Activated T-cell treated with anti-CD3 and anti-CD28 coated beads for 48 hours (primary cell): ENCODE data around the gene HOXD12.

Experiments used
- DNase-seq: peaks from one replicate; pipeline ENCODE4 v3.0.0-alpha.2; 2020; ENCODE audit warnings: low read depth

Gene HOXD12

GRCh38 chr2:176118601-176119339 lies 19.2 kb downstream of the HOXD12 start:
- DNase-seq, result no peak

- DNase-seq, result no peak
Observed at GRCh38 chr2:176120364-176121189, 21.0 kb downstream of the HOXD12 start.

- DNase-seq, result no peak
Observed at GRCh38 chr2:176121190-176122051, 21.8 kb downstream of the HOXD12 start.

GRCh38 chr2:176122052-176122682 lies 22.6 kb downstream of the HOXD12 start:
- DNase-seq, result no peak

GRCh38 chr2:176122683-176123410 lies 23.3 kb downstream of the HOXD12 start, which contains the start of gene HOXD9:
Gene HOXD9 (plus strand): TSS chr2:176122719. CDS start chr2:176122769, 50 bp downstream.
- no peak for DNase-seq

- no peak for DNase-seq
Observed at GRCh38 chr2:176123411-176124109, 24.0 kb downstream of the HOXD12 start.

- DNase-seq, result no peak
Observed at GRCh38 chr2:176124110-176124946, 24.7 kb downstream of the HOXD12 start.

- DNase-seq, result no peak
Observed at GRCh38 chr2:176124947-176125771, 25.6 kb downstream of the HOXD12 start.

- DNase-seq, result no peak
Observed at GRCh38 chr2:176125772-176126054, 26.1 kb downstream of the HOXD12 start.

- no peak for DNase-seq
Observed at GRCh38 chr2:176126929-176127773, 27.6 kb downstream of the HOXD12 start.

GRCh38 chr2:176127774-176128072 lies 28.1 kb downstream of the HOXD12 start:
- DNase-seq, result no peak

- no peak for DNase-seq
Observed at GRCh38 chr2:176128172-176128981, 28.8 kb downstream of the HOXD12 start.

- DNase-seq, result no peak
Observed at GRCh38 chr2:176128982-176129796, 29.6 kb downstream of the HOXD12 start, which contains the start of gene HOXD8. Gene HOXD8 (plus strand): TSS chr2:176129705. CDS start chr2:176130367, 662 bp downstream.

- no peak for DNase-seq
Observed at GRCh38 chr2:176129813-176130146, 30.2 kb downstream of the HOXD12 start.

- no peak for DNase-seq
Observed at GRCh38 chr2:176130147-176130956, 30.8 kb downstream of the HOXD12 start.
